Iris pigment epithelial cell (primary cell): Measurements from ENCODE around the gene GHDC.

Experiments used
- DNase-seq: peaks from one replicate; pipeline ENCODE4 v3.0.0-alpha.2; 2011; ENCODE audit warnings: low read depth

Gene GHDC

DNA sequence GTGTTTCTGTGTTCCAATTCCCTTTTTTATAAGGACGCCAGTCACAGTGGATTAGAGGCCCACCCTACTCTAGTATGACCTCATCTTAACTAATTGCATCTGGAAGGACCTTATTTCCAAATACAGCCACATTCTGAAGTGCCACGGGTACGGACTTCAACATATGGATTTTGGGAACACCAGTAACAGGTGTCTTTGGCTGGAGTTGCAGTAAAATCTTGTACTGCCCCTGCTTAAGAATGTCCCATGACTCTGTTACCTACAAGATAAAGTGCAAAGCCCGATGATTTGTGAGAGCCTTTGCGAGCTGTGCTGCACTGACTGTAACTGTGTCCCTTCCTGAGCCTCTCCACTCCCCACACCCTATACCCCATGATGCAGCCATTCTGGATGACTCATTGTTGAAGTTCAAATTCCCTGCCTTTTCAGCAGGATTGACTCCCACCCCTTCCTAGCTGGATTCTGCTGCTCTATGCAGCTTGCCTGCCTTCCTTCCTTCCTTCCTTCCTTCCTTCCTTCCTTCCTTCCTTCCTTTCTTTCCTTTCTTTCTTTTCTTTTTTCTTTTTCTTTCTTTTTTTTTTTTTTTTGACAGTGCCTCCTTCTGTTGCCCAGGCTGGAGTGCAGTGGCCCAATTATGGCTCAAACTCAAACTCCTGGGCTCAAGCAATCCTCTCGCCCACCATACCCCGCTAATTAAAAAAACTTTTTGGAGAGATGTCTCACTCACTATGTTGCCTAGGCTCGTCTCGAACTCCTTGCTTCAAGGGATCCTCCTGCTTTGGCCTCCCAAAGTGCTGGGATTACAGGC is 11.2 kb downstream of the GHDC start:
- peak; percentile 36 for DNase-seq

DNA sequence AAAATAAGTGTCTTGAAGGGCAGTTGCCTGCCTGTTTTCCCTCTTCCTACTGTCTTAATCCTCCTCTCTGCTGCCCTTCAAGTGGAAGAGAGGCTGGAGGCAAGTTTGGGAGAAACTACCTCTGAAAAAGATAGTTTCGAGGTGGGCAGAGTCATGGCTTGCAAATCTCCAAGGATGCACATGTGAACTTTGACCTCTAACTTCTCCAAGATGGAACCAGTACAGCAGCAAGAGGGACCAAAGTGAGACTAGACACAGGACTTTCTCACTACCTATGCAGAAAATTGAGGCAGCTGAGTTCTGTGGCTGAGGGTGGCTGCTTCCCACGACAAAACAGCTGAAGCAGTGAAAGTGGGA is 12.5 kb downstream of the GHDC start:
- DNase-seq, result no peak

DNA sequence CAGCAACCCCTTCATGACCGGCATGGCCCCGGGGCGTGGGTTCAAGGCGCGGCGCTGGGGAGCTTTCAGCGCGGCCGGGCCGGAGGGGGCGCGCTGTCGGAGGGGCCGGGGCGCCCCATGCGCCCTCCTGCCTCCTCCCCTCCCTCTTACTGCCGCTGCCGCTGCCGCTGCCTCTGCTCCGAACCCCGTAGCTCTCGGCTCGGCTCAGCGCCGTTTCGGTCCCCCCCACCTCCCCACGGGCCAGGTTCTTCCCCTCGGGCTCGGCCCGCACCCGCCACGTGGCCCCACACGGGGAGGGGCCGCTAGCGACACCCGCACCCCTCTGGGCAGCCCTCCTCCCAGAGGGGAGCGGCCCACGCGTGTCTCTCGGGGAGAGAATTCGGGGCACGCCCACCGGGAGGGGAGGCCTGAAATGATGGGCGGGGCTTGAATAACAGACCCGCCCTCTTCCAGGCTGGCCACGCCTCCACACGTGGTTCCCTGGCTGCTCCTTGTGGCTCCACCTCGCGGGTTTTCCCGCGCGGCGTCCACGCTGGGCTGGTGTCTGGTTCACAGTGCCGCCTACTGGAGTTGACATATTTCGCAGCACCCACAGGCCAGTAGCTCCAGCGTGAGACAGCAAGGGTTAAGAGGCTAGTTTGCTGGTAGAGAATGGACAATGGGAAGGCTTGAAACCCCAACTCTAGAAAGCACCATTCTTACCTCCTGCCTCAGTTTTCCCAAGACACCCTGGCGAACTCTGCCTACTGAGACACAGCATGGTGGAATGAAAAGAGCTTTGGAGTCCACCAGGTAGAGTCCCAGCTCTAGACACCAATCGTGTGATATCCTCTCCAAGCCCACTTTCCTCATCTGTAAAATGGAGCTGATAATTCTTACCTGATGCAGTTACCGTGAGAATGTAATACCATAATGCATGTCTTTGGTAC is 13.1 kb downstream of the GHDC start, which contains the start of gene KCNH4:
TSS of gene KCNH4 (minus strand) at position 221 of the 929 bp plus-strand sequence. CDS start at position 24, 197 bp downstream.
- DNase-seq, result peak; percentile 82

DNA sequence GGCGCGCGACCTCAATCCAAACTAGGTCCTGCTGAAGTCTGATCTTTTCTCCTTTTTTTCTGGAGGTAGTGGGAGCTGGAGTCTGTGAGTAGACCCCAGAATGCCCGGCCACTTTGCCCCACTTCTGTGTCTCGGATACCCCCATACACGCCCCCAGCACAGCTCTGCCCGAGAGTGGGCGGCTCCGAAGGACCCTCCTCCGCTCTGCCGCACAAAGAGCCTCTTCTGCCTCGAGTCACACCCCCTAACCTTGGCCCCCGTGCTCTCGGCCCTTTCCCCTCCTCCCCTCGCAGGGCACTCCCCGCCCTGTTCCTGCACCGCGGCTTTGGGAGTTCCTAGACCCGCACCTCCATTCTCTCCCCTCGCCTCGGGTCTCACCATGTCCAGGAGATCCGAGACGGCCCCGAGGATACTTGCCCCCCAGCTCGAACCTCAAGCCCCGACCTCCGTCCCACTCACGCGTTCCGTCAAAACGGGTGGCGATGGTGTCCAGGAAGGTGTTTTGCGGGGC is 13.8 kb downstream of the GHDC start:
- DNase-seq, result no peak

DNA sequence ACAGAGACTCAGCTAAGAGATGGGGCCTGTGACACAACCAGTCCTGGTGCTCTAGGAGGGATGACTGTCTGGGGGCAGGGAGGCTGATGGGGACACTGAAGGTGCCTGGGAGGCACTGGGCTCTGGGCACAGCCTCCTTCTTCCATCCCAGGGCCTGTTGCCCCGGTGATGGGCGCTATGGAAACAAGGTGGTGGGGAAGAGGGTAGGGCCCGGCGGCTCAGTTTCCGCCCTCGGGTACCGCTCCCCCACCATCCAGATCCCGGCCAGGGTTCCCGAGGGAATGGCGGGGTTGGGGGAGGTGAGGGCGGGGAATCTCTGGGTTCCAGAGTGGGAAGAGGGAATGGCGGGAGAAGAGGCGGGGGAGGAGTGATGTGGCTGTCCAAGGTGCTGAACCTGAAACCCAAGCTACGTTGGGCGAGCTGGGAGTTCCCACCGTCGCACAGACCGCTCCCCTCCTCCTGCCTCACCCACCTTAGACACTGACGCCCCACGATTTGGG is 14.3 kb downstream of the GHDC start:
- peak; percentile 23 for DNase-seq

DNA sequence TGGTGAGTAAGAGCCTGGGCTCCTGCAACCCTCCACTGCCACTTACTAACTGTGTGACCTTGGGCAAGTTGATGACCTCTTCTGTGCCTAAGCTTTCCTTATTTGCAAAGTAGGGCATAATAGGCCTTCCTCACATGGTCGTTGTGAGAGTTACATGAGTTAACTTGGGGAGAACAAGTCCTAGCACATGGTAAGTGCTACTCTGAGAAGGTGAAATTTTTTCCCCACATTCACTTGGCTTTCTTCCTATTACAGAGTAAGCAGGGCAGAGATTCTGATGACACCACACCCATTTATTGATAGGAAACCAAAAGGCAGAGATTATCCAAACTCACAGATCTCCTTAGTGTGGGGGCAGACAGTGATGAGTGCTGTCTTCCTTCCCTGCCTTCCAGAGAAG is 15.0 kb downstream of the GHDC start:
- DNase-seq, result no peak

DNA sequence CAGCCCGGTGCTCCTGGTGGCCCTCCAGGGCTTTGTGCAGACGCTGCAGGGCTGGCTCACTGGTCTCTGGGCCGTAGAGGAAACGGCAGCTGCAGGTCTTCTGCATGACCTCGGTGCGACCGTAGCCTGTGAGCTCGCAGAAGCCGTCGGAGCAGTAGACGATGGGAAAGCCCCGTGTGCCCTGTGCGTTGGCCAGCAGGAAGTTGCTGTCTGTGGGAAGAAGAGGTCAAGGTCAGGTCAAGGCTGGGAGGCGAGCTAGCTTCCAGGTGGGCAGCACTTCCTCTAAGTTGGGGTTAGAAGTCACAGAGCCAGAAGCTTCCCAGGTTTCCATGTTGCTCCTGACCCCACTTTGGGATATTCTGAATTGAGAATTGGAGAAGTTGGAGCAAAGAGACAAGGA is 15.5 kb downstream of the GHDC start:
- no peak for DNase-seq

DNA sequence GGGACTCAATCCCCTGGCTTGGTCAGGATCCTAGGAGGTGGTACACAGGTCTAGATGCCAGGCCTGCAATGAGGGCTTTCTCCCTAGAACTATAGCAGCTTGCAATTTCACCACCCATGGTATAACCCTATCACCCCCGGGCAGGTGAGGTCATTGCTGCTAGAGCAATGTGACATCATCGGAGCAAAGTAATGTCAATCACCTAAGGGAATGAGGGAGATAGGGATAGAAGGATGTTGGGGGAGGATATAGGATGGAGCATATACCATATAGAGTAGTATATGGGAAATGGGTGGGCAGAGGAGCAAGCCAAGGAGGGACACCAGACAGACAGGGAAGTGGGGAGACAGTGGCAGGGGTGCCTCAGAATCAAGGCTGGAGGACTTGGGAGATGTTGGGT is 16.6 kb downstream of the GHDC start:
- no peak for DNase-seq

DNA sequence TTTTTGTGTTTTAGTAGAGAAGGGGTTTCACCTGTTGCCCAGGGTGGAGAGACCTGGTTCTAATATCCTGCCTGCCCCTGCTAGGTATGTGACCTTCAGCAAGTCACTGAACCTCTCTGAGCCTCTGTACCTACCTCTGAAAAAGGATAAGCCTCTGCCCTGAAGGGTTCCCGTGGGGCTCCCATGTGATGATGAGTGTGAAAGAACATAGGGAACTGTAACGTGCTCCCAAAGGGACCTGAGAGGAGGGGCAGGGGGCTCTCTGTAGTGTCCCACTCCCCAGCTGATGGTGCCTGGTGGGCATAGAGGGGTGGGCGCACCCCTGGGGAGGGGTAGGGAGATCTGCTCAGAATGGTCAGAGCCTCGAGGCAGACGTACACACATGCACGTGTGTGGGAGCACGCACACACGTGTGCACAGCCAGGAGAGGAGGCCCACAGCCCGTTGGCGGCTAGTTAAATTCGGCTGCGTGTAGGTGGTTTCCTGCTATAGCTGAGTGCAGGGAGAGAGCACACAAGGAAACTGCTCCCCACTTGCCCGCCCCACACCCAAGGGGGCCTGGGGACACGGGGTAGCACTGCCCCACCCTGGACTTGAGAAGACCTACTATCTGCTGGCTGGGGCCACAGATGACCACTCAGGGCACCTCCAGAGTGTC is 20.0 kb downstream of the GHDC start:
- DNase-seq, result no peak

DNA sequence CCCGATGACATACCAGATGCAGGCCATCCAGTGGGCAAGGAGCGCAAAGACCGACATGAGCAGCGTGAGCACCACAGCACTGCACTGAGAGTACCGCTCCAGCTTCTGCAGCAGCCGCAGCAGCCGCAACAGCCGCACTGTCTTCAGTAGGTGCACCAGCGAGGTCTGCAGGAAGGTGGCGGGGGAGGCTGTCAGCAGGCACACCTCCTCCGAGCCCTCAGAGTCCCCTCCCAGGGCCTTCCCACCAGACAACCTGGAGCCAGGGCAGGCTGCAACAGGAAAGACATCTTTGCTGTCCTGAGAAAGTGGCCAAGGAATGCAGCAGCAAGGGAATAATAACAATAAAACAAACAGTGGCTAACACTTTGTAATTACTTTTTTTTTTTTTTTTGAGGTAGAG is 22.5 kb downstream of the GHDC start:
- DNase-seq, result no peak

DNA sequence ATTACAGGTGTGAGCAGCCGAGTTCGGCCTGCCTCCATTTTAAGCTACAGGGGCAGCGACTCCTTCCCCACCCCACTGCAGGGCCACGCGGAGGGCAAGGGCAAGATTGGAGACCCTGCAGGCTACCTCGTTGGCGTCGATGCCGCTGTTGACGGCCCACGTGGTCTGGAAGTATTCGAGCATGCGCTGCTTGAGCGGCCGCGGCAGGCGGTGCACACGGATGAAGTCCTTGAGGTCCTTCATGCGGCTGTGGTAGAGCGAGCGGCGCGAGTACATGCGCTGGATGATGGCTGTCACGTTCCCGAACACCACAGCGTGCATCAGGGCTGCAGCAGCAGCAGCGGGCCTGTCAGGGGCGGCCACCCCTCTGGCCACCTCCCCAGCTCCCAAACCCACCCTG is 24.9 kb downstream of the GHDC start:
- no peak for DNase-seq

DNA sequence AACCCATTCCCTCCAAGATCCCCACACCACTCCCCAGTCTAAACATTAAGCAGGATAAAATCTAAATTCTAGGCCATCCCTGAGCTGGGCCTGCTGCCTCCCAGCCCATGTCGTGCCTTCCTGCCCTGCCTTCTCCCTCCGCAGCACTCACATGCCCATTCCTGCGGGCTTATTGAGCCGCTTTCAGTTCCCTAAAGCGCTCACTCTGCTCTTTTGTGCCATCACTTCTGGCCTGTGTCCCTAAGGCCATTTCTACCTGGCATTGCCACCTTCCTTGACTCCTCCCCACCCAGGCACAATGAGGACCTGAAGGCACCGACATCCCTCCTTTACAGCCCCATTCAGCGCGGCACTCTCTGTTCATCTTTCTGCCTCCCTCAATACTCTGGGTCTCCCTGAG is 26.5 kb downstream of the GHDC start:
- DNase-seq, result no peak

DNA sequence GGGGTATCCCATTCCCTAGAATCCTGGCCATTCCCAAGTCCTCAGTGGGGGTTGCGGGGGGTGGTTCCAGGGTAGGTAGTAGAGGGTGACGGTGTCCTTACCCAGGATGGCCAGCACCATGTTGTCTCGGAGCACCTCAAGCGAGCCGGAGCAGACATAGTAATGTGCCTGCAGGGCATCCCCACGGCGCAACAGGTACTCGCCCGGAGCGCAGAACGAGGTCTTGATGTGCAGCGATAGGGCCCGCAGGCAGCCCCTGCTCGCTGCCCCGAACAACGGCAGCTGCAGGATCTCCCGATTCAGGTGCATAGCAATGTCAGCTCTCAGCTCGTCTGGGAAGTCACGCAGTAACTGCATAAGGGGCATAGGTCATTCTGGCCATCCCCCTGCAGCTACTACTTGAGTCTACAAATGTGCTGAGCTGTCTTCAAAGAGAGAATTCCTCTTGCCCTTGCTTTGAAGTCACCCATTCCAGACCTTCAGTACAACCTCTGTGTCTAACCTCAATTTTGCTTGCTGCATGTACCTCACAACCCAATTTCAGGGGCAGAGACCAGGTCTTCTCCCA is 28.0 kb downstream of the GHDC start:
- DNase-seq, result no peak

DNA sequence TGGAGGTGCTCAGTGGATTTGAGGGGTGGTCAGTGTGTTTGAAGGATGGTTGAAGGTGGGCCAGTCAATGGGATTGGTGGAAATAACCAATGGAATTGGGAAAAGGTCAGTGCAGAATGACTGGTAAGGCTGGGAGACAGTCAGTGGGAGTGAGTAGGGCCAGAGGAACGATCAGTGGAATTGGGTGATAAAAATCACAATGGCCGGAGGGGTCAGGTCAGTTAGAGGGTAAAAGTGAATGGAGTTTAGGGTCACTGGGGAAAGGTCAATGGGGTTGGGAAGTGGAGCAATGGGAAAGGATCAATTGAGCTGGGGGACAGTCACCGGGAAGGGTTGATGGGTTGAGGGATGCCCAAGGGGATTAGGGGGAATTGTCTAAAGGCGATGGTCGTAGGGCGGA is 28.5 kb downstream of the GHDC start:
- no peak for DNase-seq

DNA sequence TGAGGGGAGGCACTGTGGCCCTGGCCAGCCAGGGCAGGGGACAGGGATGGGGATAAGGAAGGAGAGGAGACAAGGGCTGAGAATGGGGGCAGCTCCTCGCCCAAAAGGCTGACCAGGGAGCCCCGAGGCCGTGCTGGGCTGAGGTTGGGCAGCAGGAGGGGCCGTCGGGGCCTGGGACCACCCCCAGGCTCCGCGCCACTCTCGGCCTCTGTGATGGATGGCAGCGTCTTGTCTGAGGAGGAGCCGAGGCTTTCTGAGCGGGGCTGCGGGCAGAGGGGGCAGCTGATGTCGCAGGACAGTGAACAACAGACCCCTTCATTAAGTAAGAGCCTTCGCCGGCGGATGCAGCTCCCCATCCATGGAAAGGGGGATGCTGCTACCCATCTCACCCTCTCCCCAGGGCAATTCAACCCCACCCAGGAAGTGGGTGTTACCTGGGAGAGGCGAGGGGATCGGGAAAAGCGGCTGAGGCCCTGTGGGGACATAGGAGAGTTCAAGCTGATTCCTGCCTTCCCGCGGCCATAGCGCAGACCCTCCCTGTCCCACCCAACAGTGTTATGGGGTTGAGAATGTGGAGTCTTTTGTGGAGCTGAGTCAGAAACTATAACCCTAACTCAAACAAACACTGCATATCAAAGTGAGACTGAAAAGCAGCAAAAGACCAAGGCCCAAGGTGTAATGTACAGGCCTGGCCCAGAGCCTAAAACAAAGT is 30.4 kb downstream of the GHDC start:
- DNase-seq, result no peak

DNA sequence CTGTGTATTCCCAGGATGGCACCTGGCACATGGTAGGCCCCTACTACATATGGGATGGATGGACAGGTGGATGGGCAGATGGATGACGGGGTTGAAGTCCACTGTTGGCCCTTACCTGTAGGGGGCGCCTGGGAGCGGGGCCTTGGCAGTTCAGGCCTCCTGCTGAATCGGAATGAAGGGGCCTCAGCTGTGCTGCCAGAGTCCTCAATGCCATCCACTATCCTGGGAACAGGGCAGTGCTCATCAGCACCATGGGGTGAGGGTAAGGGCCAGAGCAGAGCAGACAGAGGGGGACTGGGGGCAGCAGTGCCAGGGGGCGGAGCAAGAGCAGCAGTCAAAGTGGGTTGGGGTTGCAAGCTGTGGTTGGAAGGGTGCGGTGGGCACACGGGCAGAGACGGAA is 31.2 kb downstream of the GHDC start:
- DNase-seq, result no peak

DNA sequence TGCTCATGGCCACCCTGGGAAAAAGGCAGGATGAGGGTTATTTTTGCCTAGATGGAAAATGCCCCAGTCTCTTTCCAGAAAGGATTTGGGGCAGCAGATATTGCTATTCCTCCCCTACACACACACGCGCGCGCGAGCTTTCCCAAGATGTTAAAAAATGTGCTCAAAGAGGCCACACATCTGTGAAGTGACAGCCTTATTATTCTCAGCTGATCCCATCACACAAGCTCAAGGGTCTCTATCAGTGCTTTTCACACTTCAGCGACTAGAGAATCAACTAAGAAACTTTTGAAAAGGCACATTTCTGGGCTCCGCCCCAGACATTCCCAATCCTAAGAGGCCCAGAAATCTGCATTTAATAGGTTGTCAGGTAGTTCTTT is 33.8 kb downstream of the GHDC start:
- no peak for DNase-seq

DNA sequence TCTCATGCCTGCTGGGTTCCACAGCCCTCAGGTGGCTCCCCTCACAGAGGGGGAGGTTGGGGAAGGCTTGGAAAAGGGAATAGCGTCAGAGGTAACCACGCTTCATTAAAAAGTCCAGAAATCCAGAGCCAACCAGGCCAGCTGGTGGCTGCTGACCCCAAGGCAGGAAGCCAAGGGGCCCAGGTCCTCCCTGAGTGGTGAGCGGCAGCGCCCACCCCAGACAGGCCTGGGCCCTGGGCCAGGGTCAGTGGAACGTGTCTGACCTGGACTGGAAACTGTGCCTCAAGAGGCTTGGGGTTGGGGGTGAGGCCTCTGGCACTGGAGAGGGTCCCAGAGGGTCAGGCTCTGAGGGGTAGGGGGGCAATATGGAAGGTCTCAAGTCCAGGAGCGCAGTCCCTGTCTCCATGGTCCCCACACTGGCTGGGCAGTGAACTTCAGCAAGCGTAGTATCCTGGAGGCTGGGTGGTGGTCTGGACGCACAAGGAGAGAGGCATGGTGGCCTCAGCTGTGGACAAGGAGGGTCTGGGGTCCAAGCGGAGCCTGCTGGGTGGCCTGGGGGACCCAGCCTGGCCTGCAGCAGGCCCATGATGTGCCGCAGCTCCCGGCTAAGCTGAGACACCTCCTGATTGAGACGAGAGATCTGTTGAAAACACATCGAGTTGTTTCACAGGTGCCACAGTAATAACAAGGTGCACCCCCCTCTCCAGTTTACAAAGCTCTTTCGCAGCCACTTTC is 34.3 kb downstream of the GHDC start:
- DNase-seq, result no peak

DNA sequence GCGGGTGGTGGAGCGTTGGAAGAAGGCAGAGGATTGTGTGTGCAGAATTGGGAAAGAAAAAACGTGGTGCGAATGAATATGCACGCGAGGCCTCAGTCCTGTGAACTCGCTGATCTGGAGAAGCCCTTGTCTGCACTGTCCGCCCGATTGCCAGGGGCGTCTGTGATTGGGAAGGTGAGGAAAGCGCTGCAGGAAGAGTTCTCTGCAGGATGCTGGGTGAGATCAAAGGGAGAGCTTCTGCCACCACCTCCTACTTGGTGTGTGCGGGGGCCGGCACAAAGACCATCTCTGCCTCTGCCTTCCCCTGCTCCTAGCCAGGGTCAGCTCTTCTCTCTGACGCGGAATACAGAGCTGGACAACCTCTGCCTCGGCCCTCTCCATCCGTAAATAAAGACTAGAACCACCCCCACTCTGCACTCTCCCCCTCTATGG is 38.7 kb downstream of the GHDC start:
- DNase-seq, result no peak

DNA sequence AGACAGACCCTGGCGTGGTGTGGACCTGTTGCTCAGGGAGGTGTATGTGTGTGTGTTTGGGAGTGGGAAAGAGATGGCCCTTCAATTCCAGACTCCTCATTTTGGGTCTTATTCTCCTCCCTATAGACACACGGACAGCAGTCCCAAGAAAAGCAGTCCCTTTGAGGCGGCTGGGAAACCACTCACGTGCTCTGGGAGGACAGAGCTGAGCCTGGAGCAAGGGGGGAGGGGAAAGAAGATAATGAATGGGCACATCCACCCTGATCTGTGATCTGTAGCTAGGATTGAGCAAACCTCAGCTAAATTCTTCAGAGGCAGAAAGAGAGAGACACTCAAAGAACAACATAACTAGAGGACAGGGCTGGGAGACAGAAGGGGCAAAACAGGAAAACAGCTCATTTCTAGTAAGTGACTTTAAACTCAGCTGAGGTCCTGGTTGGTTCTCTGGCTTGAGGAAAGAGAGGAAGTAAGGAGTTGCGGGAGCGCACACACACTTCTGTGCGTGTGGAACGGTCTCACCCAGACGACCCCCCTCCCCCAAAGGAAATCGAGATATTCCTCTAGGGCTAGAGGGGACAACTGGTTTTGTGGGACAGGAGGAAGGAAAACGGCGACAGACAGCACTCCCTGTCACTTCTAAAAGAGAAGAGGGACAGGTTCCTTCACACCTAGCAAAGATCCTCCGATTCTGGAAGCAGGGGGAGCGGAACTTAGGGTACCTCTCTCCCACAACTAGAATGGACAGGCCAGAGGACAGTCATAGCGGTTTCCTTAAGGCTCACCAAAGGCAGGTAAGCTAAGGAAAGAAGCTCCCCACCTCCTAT is 40.2 kb downstream of the GHDC start:
- peak; percentile 49 for DNase-seq
